Measurements from ENCODE around the gene MAMSTR.
"Not testable (repeated sequence)": the region's sequence is repeated elsewhere in the genome, so short reads cannot be mapped to it uniquely, and the experiment has no call there.

MAMSTR gene

DNA sequence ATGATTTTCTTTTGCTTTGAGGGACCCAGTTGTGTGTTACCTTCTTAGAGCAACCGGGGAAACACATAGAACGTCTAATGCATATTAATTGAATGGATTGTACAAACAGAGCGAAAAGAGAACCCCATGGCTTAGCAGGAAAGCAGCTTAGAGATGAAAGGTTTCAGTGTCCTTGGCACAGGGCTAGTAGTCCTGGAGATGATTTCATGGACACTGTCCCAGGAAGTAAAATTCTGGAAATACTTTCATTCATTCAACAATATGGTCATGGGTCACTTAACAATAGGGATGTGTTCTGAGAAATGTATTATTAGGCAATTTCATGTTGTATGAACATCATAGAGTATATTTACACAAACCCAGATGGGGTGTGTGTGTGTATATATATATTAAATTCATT, 33.4 kb downstream of the MAMSTR start:
- DNase-seq (ENCODE audit: low spot score) = no peak

GRCh38 chr19:48685583-48685982, 33.9 kb downstream of the MAMSTR start:
- DNase-seq (ENCODE audit: low spot score) = no peak

DNA sequence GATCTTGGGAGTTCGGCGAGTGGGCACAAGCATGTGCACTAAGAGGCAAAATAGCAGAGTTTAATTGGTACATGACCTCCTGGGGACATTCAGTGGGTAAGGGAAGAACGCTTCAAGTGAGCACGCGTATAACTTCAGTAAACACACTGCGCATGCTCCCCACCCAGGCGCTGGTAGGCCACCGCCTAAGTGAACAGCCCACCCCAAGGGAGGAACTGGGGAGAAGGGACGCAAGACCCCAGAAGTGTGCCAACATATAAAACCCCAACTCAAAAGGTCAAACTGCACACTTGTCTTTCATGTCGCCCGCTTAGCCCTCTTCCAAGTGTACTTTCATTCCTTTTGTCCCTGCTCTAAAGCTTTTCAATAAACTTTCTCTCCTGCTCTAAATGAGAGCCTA, 36.2 kb downstream of the MAMSTR start:
- DNase-seq (ENCODE audit: low spot score) = peak; percentile 68

- DNase-seq (ENCODE audit: low spot score) = no peak
These were observed 38.4 kb downstream of the MAMSTR start for GRCh38 chr19:48681127-48681470.

DNA sequence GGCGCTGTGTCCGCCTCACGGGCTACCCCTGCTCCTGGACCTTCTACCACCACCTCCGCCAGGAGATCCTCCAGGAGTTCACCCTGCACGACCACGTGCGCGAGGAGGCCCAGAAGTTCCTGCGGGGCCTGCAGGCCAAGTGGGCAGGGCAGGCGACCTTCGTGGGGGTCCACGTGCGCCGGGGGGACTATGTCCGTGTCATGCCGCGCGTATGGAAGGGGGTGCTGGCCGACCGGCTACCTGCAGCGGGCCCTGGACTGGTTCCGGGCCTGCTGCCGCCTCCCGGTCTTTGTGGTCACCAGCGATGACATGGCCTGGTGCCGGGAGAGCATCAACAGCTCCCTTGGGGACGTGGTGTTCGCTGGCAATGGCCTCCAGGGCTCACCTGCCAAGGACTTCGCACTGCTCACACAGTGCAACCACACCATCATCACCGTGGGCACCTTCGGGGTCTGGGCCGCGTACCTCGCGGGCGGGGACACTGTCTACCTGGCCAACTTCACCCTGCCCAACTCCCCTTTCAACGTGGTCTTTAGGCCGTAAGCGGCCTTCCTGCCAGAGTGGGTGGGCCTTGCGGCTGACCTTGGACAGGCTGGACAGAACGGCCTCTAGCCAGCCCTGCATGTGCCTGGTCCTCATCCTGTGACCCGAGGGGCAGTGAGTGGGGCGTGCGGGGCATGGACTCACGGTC, 38.9 kb downstream of the MAMSTR start:
- no peak for DNase-seq (ENCODE audit: low spot score)

GRCh38 chr19:48680006-48680405, 39.5 kb downstream of the MAMSTR start:
- DNase-seq (ENCODE audit: low spot score) = not testable (repeated sequence)

- DNase-seq (ENCODE audit: low spot score) = no peak
These were observed 41.3 kb downstream of the MAMSTR start for GRCh38 chr19:48678201-48678600.

GRCh38 chr19:48676887-48677286, 42.6 kb downstream of the MAMSTR start:
- no peak for DNase-seq (ENCODE audit: low spot score)

DNA sequence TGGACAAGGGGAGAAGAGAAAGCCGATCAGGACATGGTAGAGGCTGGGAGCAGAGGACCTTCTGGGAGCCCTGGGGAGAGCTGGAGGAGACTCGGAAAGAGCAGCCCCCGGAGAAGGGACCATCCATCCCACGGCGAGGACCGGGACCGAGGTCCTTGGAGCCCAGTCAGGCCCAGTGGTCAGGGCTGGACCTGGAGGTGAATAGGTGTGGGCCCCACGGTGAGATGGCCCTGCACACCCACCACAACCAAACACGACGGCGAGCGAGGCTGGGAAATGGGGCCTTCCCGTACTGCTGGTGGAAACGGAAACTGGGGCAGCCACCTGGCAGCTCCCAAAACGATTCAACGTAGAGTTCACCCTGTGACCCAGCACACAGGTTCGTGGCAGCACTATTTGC, 43.0 kb downstream of the MAMSTR start:
- no peak for DNase-seq (ENCODE audit: low spot score)

DNA sequence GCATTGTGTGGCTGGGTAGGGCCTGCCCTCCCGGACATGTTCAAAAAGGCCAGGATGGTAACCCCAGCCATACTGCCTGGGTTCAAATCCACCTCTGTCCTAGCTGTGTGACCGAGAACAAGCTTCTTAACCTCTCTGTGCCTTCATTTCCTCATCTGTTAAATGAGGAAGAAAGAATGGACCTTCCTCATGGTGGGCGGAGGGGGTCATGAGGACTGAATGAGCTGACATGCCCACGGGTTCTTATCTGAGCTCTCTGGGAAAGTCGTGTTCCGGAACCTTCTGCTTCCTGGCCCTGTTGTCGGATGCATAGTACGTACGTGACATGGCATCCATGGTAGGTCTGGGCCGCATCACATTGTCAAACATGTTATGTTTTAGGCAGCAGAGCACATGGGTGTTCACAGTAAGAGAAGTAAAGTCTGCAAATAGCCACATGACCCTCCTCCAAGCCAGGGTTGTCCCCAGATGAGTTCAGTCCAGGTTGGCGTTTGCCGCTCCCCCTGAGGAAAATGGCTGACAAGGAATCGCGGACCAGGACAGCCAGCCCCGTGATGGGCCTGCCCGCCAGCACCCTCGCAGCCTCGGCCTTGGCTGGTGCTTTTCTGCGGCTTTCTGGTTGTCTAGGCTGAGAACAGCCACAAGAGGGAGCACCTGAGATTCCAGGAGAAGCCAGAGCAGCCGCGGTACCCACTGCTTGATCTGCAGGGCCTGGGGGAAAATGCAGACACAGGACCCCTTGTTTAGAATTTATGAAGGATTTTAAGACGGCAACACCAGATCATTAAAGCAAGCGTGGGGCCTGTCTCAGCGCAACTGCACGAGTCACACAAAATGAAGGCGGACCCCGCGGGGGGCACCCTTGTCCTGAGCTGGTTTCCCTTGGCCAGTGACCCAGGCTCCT, 44.4 kb downstream of the MAMSTR start:
- DNase-seq (ENCODE audit: low spot score) = peak; percentile 94

DNA sequence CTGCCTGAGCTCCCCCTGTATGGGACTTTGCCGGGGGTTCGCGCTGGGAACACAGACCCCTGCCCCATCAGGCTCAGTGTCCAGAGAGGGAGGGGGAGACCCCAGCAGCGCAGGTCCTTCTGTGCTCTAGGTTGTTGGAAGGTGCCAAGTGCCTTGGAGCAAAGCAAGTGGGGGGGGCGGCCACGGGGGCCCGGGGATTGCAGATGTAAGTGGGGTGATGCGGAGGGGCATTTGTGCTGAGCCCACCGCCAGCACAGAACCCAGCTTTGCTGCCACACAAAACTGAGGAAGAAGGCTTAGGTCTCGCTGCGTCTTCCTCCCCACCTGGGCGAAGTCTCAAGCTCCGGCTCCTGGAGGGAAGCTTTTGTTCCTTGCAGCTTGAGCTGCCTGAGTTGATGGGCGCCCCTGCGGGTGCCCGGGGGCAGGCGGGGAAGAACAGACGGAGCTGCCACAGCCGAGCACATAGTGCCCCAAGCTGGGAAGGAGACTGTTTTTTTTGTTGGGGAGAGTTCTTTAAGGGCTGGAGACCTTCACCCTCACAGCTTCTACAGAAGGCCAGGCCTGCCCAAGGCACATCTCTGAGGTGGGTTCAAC, 45.2 kb downstream of the MAMSTR start:
- DNase-seq (ENCODE audit: low spot score) = no peak

- no peak for DNase-seq (ENCODE audit: low spot score)
These were observed 46.0 kb downstream of the MAMSTR start for GRCh38 chr19:48673436-48674100.

- DNase-seq (ENCODE audit: low spot score) = no peak
These were observed 46.5 kb downstream of the MAMSTR start, which contains the start of gene NTN5 for GRCh38 chr19:48672994-48673393. Gene NTN5, minus strand, starts transcription at chr19:48673017. Its CDS starts 2,031 bp downstream, at chr19:48670986.

DNA sequence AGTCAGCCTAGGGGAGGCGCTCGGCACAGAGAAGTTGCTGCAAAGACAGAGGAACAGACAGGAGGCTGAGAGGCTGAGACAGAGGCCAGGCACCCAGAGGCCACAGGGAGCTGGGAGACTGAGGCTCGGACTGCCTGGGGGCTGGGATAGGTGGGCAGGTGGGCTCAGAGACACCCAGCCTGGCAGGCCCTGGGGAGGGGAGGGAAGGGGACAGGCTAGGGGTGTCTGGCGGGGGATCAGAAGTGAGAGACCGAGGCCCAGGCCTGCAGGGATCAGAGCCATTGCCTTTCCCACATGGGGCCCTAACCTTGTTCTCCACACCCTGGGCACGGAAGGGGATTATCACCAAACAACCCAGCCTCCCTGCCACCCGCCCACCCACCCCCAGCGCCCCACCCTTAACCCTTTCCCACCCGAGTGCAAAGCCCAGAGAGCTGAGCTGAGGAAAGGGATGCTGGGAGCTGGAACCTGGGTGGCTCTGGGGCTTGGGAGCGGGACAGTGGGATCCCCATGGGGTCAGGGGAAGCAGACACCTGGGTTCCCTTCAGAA, 48.0 kb downstream of the MAMSTR start:
- no peak for DNase-seq (ENCODE audit: low spot score)

DNA sequence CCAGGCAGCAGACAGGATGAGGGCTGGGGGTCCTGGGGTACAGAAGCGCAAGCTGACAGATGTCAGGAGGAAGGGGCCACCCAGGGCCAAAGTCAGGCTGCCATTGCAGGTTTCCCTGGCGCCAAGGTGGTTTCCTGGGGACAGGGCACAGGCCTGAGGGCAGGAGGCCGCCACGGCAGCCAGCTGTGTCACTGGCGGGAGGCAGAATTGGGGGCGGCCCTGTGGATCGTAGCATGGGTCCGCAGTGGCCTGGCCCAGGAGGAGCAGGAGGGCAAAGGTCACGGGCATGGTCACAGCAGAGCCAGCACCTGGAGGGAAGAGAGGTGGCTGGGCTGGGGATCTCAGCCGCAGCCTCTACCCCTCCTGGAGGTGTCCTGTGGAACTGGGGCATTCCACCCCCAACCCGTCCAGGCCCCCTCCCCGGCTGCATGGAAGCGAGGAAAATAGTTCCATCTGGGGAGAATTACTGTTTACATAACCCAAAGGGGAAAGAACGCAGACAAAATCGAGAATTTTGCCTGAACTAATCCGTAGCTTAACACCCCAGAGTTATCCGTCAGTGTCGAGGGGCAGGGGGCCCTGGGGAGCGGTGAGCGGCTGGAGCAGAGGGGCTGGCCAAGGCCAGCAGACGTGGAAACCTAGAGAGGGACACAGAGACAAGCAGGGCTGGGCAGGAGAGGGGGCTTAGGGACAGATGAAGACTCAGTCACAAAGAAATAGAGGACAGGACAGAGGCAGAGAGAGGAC, 48.7 kb downstream of the MAMSTR start:
- DNase-seq (ENCODE audit: low spot score) = no peak

- no peak for DNase-seq (ENCODE audit: low spot score)
These were observed 49.4 kb downstream of the MAMSTR start for GRCh38 chr19:48669903-48670668.

DNA sequence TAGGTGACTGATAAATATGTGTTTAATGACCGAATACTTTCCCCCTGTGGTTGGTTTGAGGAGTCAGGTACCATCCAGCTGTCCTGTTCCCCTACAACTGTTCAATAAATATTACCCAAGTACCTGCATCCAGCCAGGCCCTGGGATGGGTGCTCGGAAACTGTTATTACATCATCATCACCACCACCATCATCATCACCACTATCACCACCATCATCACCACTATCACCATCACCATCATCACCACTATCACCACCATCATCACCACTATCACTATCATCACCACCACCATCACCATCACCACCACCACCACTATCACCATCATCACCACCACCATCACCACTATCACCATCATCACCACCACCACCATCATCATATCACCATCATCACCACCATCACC, 50.8 kb downstream of the MAMSTR start:
- no peak for DNase-seq (ENCODE audit: low spot score)

DNA sequence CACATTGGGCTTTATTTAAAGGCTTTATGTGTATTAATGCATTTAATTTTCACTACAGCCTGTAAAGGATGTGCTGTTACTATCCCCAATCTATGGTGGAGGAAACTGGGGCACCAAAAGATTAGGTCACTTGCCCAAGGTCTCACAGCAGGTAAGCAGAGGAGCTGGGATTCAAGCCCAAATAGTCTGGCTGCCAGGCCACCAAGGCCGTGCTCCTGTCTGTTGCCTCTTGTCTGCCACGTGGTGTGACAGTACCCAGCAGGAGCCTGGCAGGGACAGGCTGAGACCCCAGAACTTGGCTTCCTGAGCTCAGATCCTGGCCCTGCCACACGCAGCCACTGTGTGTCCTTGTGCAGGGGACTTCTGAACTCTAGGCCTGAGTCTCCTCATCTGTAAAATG, 51.2 kb downstream of the MAMSTR start:
- no peak for DNase-seq (ENCODE audit: low spot score)

DNA sequence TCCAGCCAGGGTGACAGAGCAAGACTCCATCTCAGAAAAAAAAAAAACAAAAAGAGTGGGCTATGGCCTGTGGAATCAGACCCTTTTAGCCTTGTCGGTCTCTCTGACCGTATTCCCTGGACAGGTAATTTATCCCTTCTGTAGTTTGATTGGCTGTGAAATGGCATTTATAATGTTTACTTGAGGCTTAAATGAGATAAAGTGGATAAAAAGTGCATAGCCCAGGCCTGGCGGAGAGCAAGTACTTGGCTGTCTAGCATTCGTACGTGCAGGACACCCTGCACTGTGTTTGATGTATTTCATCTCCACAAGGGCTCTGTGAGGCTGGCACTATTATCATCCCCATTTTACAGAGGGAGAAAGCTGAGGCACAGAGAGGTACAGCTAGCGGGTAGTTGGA, 53.7 kb downstream of the MAMSTR start:
- DNase-seq (ENCODE audit: low spot score) = no peak

DNA sequence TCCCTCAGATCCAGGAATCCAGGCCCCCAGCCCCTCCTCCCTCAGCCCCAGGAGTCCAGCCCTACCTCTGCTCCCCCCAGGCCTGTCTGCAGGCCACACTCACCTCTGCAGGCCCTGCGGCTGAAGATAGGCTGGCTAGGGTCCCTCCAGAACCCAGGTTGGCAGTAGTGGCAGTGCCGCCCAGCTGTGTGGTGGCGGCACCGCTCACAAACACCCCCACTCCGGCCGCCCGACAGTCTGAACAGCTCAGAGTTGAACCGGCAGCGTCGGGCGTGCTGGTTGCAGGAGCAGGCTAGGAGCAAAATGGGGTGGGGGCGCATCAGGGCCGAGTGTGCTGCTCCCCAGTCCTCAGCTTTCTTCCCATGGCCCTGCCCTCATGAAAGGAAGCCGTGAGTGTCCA, 55.0 kb downstream of the MAMSTR start:
- no peak for DNase-seq (ENCODE audit: low spot score)

GRCh38 chr19:48663667-48664066, 55.9 kb downstream of the MAMSTR start:
- DNase-seq (ENCODE audit: low spot score) = no peak
